Caki2 (cell line): ENCODE results near the gene ERC2. TPM values are rescaled to one million over a fixed set of nuclear protein-coding genes. Genes with fewer than 3 reads are reported as not detected.

ENCODE experiments used
- DNase-seq: peaks from one replicate; pipeline ENCODE4 v3.0.0-alpha.2; 2015; ENCODE audit warnings: low read depth
- in situ Hi-C: cut with HindIII; loops from 2 replicates; pipeline ENCODE4 v1.10.0; 2016; ENCODE audit warnings: low sequenced_read_pairs, low pct_unique_long_range_greater_than_20kb, mixed read lengths
- total RNA-seq: library from RNA; depleted of rRNA; stranded (reverse); fragments of >200 nt; shearing (Covaris generic); gene quantifications from 2 replicates; pipeline ENCODE4 v1.2.3, GENCODE V29; 2014; ENCODE audit warnings: low replicate concordance

ERC2 gene
- total RNA-seq, 1 experiment from 2014 or later, result not detected

GRCh38 chr3:55824406-55824805, 643.9 kb downstream of the ERC2 start:
- DNase-seq, result no peak
- in situ Hi-C loops, result no loop called here

GRCh38 chr3:55823829-55824228, 644.4 kb downstream of the ERC2 start:
- no peak for DNase-seq
- in situ Hi-C loops, result no loop called here

DNA sequence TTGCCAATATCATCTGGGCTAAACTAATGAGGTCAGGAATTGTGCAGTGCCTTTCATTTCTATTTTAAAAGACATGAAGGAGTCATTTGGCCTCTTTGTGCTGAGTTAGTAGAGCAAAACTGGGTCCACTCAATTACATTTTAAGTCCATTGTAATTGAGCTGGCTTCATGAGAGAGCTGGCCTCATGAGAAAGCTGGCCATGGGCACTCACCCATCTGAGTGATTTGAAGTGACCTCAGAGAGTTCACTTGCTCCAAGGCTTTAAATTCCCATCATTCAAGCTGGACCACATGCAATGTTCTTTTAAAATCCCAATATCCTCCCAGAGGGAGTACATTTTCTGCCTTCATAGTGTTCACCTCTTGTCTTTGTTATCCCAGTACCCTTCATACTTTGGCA, 645.3 kb downstream of the ERC2 start:
- in situ Hi-C loops, result no loop called here
- DNase-seq, result no peak

GRCh38 chr3:55819005-55819404, 649.3 kb downstream of the ERC2 start:
- no peak for DNase-seq
- in situ Hi-C loops, result no loop called here

DNA sequence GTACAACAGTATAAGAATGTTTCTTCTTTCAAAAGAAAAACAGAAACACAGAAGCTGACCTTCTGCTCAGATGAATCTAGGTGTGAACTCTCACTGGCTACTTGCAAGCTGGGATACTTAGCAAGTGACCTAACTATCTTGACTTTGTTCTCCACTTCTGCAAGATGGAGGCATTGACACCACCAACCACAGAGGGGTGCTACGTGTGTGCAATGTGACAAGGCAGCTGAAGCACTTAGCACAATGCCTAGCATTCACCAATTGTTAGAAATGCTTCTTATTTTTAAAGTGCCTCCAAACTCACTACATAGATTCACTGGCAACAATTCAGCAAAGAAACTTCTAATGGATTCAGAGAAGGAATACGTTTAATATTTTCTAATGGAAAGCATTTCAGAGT, 649.8 kb downstream of the ERC2 start:
- in situ Hi-C loops, result no loop called here
- DNase-seq, result no peak

DNA sequence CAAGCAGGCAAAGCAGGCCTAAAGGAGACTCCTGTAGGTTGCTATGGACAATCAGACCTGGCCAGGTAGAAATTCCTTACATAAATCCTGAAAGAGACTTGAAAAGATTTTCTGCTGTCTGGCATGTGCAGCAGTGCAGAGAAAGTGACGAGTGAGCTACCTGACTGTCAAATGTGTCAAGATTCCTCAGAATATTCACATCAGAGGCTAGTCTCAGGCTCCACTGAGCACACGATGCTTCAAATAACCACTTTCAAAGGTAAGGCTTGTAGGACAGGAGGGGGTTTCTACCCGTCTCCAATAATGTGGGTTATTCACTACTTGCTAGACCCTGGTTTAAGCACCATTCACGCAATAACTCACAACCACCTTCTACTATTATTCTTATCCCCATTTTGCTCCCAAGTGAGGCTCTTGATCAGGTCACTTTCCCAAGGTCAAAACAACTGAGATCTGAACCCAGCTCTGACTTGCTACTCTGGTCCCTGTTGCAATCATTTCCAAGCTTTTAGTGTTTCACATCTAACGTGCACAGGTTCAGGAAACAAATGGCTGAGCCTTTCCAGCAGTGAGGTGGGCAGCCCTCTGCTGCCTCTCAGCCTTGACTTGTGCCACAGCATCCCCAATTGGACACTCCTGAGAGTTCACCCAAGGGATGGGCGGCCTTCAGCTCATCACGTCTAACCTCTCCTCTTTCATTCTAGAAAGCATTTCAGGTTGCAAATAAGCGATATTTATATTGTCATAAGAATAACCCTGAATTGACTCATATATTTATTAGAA, 651.3 kb downstream of the ERC2 start:
- no peak for DNase-seq
- in situ Hi-C loops, result no loop called here

GRCh38 chr3:55815262-55815661, 653.0 kb downstream of the ERC2 start:
- in situ Hi-C loops, result no loop called here
- no peak for DNase-seq

- no peak for DNase-seq
- in situ Hi-C loops, result no loop called here
Observed at GRCh38 chr3:55813268-55814097, 654.8 kb downstream of the ERC2 start.

DNA sequence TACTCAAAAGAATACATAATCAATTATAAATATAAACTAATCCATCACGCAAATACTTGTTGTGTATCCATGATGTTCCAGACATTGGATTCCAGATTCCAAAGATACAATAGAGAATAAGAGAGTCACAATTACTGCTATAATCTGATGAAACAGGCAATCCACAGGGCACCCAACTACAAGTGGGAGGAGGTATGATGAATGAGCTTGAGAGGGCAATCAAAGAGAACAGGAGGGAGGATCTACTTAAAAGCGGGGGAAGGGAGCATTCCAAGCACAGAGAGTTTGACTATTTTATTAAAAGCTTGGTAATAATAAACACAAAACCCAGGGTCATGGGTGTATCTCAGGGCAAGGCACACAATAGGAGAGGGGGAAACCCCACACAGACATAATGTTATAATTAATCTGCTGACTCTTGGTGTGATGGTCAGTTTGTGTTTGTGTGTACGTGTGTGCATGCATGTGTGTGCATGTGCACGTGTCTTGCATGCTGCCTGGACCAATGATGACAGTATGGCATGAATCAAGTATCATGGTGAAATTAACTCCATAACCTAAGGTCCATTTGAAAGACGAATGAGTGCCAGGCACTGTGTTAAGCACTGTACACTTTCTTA, 655.8 kb downstream of the ERC2 start:
- no peak for DNase-seq
- in situ Hi-C loops, result no loop called here

GRCh38 chr3:55807210-55807609, 661.1 kb downstream of the ERC2 start:
- DNase-seq, result no peak

DNA sequence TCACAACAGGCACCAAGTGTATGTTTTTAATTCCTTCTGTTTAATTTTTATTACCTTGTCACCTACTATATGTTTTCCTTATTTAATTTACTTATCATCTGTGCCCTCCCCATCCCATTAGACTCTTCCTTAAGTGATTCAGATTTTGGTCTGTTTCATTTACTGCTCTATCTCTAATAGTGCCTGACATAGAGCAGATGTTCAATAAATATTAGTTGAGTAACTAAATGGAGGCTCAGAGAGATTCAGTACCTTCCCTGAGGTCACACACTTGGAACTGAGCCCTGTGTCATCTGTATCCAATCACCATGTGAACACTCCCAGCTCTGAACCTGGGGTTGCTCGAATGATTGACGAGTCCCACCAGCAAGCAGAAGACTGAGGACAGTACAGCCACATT, 663.1 kb downstream of the ERC2 start:
- DNase-seq, result no peak
- in situ Hi-C loops, result no loop called here

More at GRCh38 chr3:55807210-55807609, 661.1 kb downstream of the ERC2 start:
- in situ Hi-C loops, result no loop called here

DNA sequence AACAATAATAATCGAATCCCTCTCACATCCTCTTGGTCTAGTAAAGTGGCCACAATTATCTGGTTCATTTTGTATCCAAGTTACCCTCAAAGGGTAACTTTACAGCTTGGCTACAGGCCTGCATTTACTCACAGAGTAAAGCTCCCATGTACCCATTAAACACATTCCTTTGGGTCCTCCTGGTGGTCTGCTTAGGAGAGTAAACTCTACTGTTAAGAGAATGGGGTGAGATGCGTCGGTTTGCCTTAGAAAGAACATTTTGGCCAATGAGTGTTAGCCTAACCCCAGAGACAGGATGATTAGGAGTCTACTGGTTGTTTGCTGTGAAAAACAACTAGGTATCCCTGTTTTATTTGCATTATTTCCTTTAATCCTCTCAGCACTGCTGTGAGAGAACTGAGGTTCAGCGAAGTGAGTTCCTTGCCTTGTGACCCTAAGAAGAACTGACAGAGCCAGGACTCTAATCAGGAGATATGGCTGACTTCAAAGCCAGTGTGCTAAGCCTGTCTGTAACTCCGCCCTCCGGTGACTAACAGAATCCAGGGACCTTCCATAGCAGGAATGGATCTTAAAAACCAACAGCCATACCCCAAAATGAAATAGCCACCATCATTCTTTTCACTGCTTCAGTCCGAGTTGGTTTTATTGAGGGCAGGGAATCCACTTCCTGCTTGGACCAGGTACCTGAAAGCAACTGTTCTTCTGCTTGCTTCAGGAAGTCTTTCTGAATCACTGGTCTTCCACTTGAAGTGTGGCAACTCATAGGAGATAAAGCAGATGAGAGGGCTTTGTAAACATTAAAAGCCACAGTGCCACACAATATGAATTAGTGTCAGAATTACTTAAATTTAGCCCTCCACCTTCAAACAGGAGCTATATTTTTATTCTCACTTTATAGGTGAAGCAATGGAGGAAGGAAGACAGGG, 663.8 kb downstream of the ERC2 start:
- in situ Hi-C loops, result no loop called here

GRCh38 chr3:55802816-55803215, 665.5 kb downstream of the ERC2 start:
- DNase-seq, result no peak
- in situ Hi-C loops, result no loop called here

More for the DNA sequence above, 663.8 kb downstream of the ERC2 start:
- DNase-seq, result no peak

DNA sequence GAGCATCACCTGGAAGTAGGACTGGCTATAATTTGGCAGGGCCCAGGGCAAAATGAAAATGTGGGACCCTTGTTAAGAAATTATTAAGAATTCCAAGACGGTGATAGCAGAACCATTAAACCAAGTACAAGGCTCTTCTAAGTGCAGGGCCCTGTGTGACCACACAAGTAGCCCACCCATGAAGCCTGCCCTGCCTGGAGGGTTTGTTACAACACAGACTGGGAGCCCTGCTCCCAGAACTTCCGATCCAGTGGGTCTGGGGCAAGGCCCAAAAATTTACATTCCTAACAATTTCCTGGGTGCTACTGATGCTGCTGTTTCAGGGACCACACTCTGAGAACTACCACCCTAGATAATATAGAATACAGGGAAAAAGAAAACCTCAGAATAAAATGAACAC, 666.6 kb downstream of the ERC2 start:
- in situ Hi-C loops, result no loop called here
- no peak for DNase-seq

- in situ Hi-C loops, result no loop called here
- no peak for DNase-seq
Observed at GRCh38 chr3:55801068-55801467, 667.2 kb downstream of the ERC2 start.

DNA sequence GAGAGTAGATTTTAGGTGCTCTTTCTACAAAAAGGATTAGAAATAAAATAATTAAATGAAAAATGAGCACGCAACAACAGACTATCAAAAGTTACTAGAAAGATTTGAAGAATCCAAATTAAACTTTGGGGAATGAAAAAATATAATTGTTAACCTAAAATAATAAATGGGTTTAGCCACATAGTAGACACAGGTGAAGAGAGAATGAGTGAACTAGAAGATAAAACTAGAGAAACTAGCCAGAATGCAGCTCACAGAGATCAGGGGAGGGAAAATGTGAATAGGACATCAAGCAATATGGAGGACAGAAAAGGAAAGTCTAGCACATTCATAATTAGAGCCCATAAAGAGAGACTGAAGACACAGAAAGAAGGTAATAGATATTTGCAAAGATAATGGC, 670.5 kb downstream of the ERC2 start:
- in situ Hi-C loops, result no loop called here
- no peak for DNase-seq

DNA sequence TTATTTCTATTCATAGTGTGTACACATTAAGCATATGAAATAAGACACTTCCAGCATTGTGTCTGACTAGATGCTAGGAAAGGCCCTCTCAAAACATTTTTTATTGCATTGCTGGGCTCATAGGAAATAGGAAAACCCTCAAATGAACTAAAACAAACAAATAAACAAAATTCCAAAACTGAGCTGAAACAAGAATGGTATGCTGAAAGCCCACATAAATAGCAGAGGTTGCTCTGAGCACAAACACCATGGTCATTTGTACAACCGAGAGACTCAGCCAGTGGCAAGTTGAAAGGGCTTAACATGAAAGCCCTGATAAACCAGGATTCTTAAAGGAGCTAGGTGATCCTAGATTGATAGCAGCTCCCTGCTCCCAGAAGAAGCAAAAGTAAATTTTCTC, 671.2 kb downstream of the ERC2 start:
- in situ Hi-C loops, result no loop called here
- no peak for DNase-seq

DNA sequence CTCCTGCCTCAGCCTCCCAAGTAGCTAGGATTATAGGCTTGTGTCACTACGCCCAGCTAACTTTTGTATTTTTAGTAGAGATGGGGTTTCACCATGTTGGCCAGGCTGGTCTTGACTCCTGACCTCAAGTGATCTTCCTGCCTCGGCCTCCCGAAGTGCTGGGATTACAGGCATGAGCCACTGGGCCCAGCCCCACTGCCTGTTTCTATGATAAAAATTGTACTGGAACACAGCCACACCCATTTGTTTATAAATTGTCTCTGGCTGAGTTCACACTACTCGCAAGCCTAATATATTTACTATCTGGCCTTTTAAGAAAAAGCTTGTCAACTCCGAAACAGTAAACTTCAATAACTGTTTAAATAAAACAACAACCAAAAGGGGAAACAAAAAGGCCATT, 671.7 kb downstream of the ERC2 start:
- in situ Hi-C loops, result no loop called here
- DNase-seq, result no peak
